ENCODE data around the gene RAB17.
"Not testable (repeated sequence)": the region's sequence is repeated elsewhere in the genome, so short reads cannot be mapped to it uniquely, and the experiment has no call there.

RAB17 gene

GRCh38 chr2:237623428-237624403, 33.2 kb upstream of the RAB17 start:
- no peak for DNase-seq

- DNase-seq: no peak
These were observed 27.9 kb upstream of the RAB17 start for GRCh38 chr2:237618449-237618848.

- no peak for DNase-seq
These were observed 27.1 kb upstream of the RAB17 start for GRCh38 chr2:237617587-237617982.

- peak; percentile 87 for DNase-seq
These were observed 26.4 kb upstream of the RAB17 start for GRCh38 chr2:237616734-237617586.

- DNase-seq: no peak
These were observed 25.8 kb upstream of the RAB17 start for GRCh38 chr2:237616373-237616733.

- no peak for DNase-seq
These were observed 25.2 kb upstream of the RAB17 start for GRCh38 chr2:237615631-237616249.

- DNase-seq: peak; percentile 73
These were observed 23.7 kb upstream of the RAB17 start for GRCh38 chr2:237614151-237614720.

GRCh38 chr2:237613679-237614078, 23.1 kb upstream of the RAB17 start:
- DNase-seq: no peak

GRCh38 chr2:237612527-237613357, 22.2 kb upstream of the RAB17 start:
- DNase-seq: no peak

GRCh38 chr2:237606522-237606921, 16.0 kb upstream of the RAB17 start:
- DNase-seq: not testable (repeated sequence)

GRCh38 chr2:237604960-237605359, 14.4 kb upstream of the RAB17 start:
- no peak for DNase-seq

GRCh38 chr2:237604391-237604790, 13.9 kb upstream of the RAB17 start:
- no peak for DNase-seq

GRCh38 chr2:237603718-237604362, 13.3 kb upstream of the RAB17 start:
- DNase-seq: peak; percentile 74

- DNase-seq: no peak
These were observed 12.6 kb upstream of the RAB17 start for GRCh38 chr2:237603049-237603717.

- no peak for DNase-seq
These were observed 11.9 kb upstream of the RAB17 start for GRCh38 chr2:237602409-237602808.

- DNase-seq: no peak
These were observed 11.1 kb upstream of the RAB17 start for GRCh38 chr2:237601453-237602116.

- DNase-seq: no peak
These were observed 9.8 kb upstream of the RAB17 start for GRCh38 chr2:237600205-237600846.

- DNase-seq: no peak
These were observed 9.1 kb upstream of the RAB17 start for GRCh38 chr2:237599465-237600110.
